K562 (cell line): ENCODE data around the gene LY6G6F. TPM values are rescaled to one million over a fixed set of nuclear protein-coding genes. Genes with fewer than 3 reads are reported as not detected.

Experiments used
- BCOR ChIP-seq: fragments of 450-650 bp; IDR thresholded peaks from 2 replicates; pipeline ENCODE4 v1.6.1; 2016
- CAMTA2 ChIP-seq: fragments of 250-450 bp; sonication (Bioruptor Pico); conservative IDR thresholded peaks from 2 replicates; pipeline ENCODE4 v1.5.1; 2022
- CHCHD3 ChIP-seq: fragments of 250-450 bp; sonication (Bioruptor Pico); IDR thresholded peaks from 2 replicates; pipeline ENCODE4 v2.1.2; 2022; ENCODE audit warnings: mild to moderate bottlenecking
- ETS2 ChIP-seq: IDR thresholded peaks from 2 replicates; pipeline ENCODE4 v1.6.1; 2016; ENCODE audit warnings: borderline replicate concordance, missing genetic modification characterization, mild to moderate bottlenecking, moderate library complexity, missing compliant biosample characterization; ENCODE audit not compliant: poor library complexity, severe bottlenecking
- FOXK2 ChIP-seq, 2 experiments: fragments of 450-650 bp; IDR thresholded peaks in 1 of 2; conservative IDR thresholded peaks in 1 of 2; 2 replicates each; pipeline ENCODE4 v1.6.1; 2016; ENCODE audit warnings: low read depth in 2 of 2, mild to moderate bottlenecking in 1 of 2
- HEY1 ChIP-seq: fragments of 250-450 bp; sonication (Bioruptor Pico); IDR thresholded peaks from 2 replicates; pipeline ENCODE4 v1.5.0; 2020; ENCODE audit warnings: mild to moderate bottlenecking, moderate library complexity, borderline replicate concordance
- HLTF ChIP-seq: fragments of 450-650 bp; IDR thresholded peaks from 2 replicates; pipeline ENCODE4 v1.6.1; 2016
- HMG20A ChIP-seq: fragments of 450-650 bp; formaldehyde crosslinking; conservative IDR thresholded peaks from 2 replicates; pipeline ENCODE4 v1.4.0; 2020; ENCODE audit warnings: mild to moderate bottlenecking, mixed read lengths
- HNRNPLL ChIP-seq: fragments of 200-400 bp; formaldehyde crosslinking; IDR thresholded peaks from 2 replicates; pipeline ENCODE4 v1.6.1; 2017; ENCODE audit warnings: low read length, low read depth, mild to moderate bottlenecking; ENCODE audit not compliant: poor library complexity, severe bottlenecking
- IFI16 ChIP-seq: fragments of 250-450 bp; sonication (Bioruptor Pico); IDR thresholded peaks from 2 replicates; pipeline ENCODE4 v2.1.2; 2022; ENCODE audit warnings: mild to moderate bottlenecking, inconsistent platforms
- MYBL2 ChIP-seq, 2 experiments: fragments of 450-650 bp in 1 of 2; sonication (generic) in 1 of 2; formaldehyde crosslinking in 1 of 2; IDR thresholded peaks; 2 replicates each; pipeline versions ENCODE4 v1.6.1 to v1.8.1; 2017 to 2022; ENCODE audit warnings: borderline replicate concordance in 1 of 2, inconsistent platforms in 1 of 2, low read depth in 1 of 2, mild to moderate bottlenecking in 1 of 2, missing genetic modification reagents in 1 of 2, moderate library complexity in 1 of 2
- POLR2G ChIP-seq: fragments of 200-400 bp; formaldehyde crosslinking; IDR thresholded peaks from 2 replicates; pipeline ENCODE4 v1.6.1; 2017; ENCODE audit warnings: low read depth, mild to moderate bottlenecking, antibody characterized with exemption, low read length, moderate library complexity
- PPARD ChIP-seq: fragments of 250-450 bp; sonication (Bioruptor Pico); IDR thresholded peaks from 2 replicates; pipeline ENCODE4 v1.8.0; 2022; ENCODE audit warnings: inconsistent platforms, mild to moderate bottlenecking, moderate library complexity
- RBBP5 ChIP-seq: fragments of 200-600 bp; sonication (generic); IDR thresholded peaks from 2 replicates; pipeline ENCODE4 v1.6.1; 2012; ENCODE audit warnings: borderline replicate concordance, mild to moderate bottlenecking, low read length, control low read depth, inconsistent platforms; ENCODE audit not compliant: insufficient read depth, poor library complexity, severe bottlenecking
- RBM14 ChIP-seq: fragments of 200-400 bp; formaldehyde crosslinking; IDR thresholded peaks from 2 replicates; pipeline ENCODE4 v1.6.1; 2018; ENCODE audit warnings: low read depth, mild to moderate bottlenecking, low read length, moderate library complexity, borderline replicate concordance; ENCODE audit not compliant: insufficient read depth
- SAFB2 ChIP-seq: fragments of 200-400 bp; formaldehyde crosslinking; IDR thresholded peaks from 2 replicates; pipeline ENCODE4 v1.6.1; 2018; ENCODE audit warnings: borderline replicate concordance, low read length, low read depth, moderate library complexity; ENCODE audit not compliant: severe bottlenecking
- SIX5 ChIP-seq, 2 experiments: IDR thresholded peaks; 2 replicates each; pipeline ENCODE4 v1.6.1; 2011; ENCODE audit warnings: low read length in 2 of 2, borderline replicate concordance in 1 of 2, low read depth in 1 of 2, mild to moderate bottlenecking in 1 of 2, moderate library complexity in 1 of 2; ENCODE audit not compliant: insufficient read depth in 1 of 2
- SMAD1 ChIP-seq: fragments of 150-350 bp; IDR thresholded peaks from 2 replicates; pipeline ENCODE4 v1.6.1; 2014; ENCODE audit warnings: low read length, low read depth; ENCODE audit not compliant: partially characterized antibody
- SP1 ChIP-seq: sonication (generic); formaldehyde crosslinking; IDR thresholded peaks from 2 replicates; pipeline ENCODE4 v1.8.1; 2022; ENCODE audit warnings: mild to moderate bottlenecking, missing genetic modification reagents
- SP2 ChIP-seq: IDR thresholded peaks from 2 replicates; pipeline ENCODE4 v1.6.1; 2011; ENCODE audit warnings: mild to moderate bottlenecking, low read depth, low read length, moderate library complexity; ENCODE audit not compliant: poor library complexity, severe bottlenecking; ENCODE audit errors: extremely low read depth
- TOE1 ChIP-seq, 2 experiments: fragments of 450-650 bp in 1 of 2; sonication (generic) in 1 of 2; formaldehyde crosslinking in 1 of 2; IDR thresholded peaks; 2 replicates each; pipeline versions ENCODE4 v1.7.1 to v1.8.0; 2016 to 2022; ENCODE audit warnings: borderline replicate concordance in 2 of 2, mild to moderate bottlenecking in 2 of 2, antibody characterized with exemption in 1 of 2, inconsistent platforms in 1 of 2, low read depth in 1 of 2, missing genetic modification reagents in 1 of 2, moderate library complexity in 1 of 2
- XRCC5 ChIP-seq: fragments of 200-400 bp; formaldehyde crosslinking; IDR thresholded peaks from 2 replicates; pipeline ENCODE4 v1.6.1; 2017; ENCODE audit warnings: low read depth, mild to moderate bottlenecking, low read length
- ZNF445 ChIP-seq: fragments of 250-450 bp; sonication (Bioruptor Pico); IDR thresholded peaks from 2 replicates; pipeline ENCODE4 v1.4.0; 2020; ENCODE audit warnings: low read depth, mild to moderate bottlenecking, moderate library complexity
- polyA plus RNA-seq, 8 experiments: library from polyadenylated mRNA; depleted of rRNA in 4 of 8; stranded (reverse) in 5 of 8; unstranded in 3 of 8; fragments of >200 nt; fragmentation: Nextera tagmentation in 2 of 8; fragmentation: Illumina TruSeq in 1 of 8; extraction: Ambion mirVana in 2 of 8; extraction: Trizol in 1 of 8; gene quantifications; 2 replicates each; pipeline versions ENCODE4 v1.2.1 to v1.2.3, GENCODE V29; 2011 to 2014; ENCODE audit warnings: inconsistent platforms in 1 of 8, missing spikeins in 1 of 8
- total RNA-seq, 7 experiments: library from RNA; depleted of rRNA in 6 of 7; stranded (reverse); fragments of >200 nt in 6 of 7; fragmentation: Illumina TruSeq in 2 of 7; extraction: Trizol in 2 of 7; gene quantifications; 2 replicates each; pipeline versions ENCODE4 v1.2.1 to v1.2.3, GENCODE V29; 2011 to 2021; ENCODE audit warnings: low replicate concordance in 1 of 7
- TF ChIP-seq, protein P1 (sequence below): fragments of 450-650 bp; formaldehyde crosslinking; IDR thresholded peaks from 2 replicates; pipeline ENCODE4 v1.4.0; 2022; ENCODE audit warnings: missing genetic modification characterization

The LY6G6F gene
- total and polyA plus RNA-seq, 9 of the 15 experiments (the other 6 are each of a cell fraction or from before 2014, with no cell fraction given), result 0.14 to 0.50 (median 0.28) TPM; not detected in 2

GRCh38 chr6:31665501-31666336, 40.9 kb upstream of the LY6G6F start, which contains the start of gene CSNK2B (continued):
- TF ChIP-seq XRCC5 (peak; percentile 24), HLTF (peak; percentile 82; the same call in 1 of the 2 replicates), BCOR (peak; percentile 38; the same call in 1 of the 2 replicates), TOE1 (IDR thresholded peaks at IDR 0.05; ENCODE audit: borderline replicate concordance) (no peak), TOE1 (CRISPR knock-in tag; IDR thresholded peaks at IDR 0.05; ENCODE audit: borderline replicate concordance, low read depth) (no peak; the same call in 1 of the 2 replicates), RBBP5 (peak; percentile 98), PPARD (CRISPR knock-in tag) (peak; percentile 31; the same call in 1 of the 2 replicates), HEY1 (CRISPR knock-in tag) (peak; percentile 88; the same call in 1 of the 2 replicates), CAMTA2 (CRISPR knock-in tag) (peak; percentile 95), FOXK2 (conservative IDR thresholded peaks at IDR 0.05 in 1 of 2, IDR thresholded peaks at IDR 0.05 in 1 of 2; ENCODE audit: low read depth in 2 of 2) (peak; percentile 85 to 91), CHCHD3 (CRISPR knock-in tag) (peak; percentile 94), SMAD1 (peak; percentile 88), SP2 (no peak), SIX5 (IDR thresholded peaks at IDR 0.05; ENCODE audit: borderline replicate concordance in 1 of 2, insufficient read depth in 1 of 2, low read depth in 1 of 2, low read length in 2 of 2) (peak; percentile 95 to 97), ZNF445 (CRISPR knock-in tag) (peak; percentile 57; the same call in 1 of the 2 replicates), SAFB2 (no peak), HNRNPLL (peak; percentile 41), MYBL2 (IDR thresholded peaks at IDR 0.05; ENCODE audit: low read depth) (no peak), MYBL2 (CRISPR knock-in tag; IDR thresholded peaks at IDR 0.05; ENCODE audit: borderline replicate concordance) (no peak), SP1 (peak; percentile 89), ETS2 (tag) (peak; percentile 10), RBM14 (peak; percentile 45; the same call in 1 of the 2 replicates), HMG20A (peak; percentile 74; the same call in 1 of the 2 replicates), IFI16 (CRISPR knock-in tag) (peak; percentile 63; the same call in 1 of the 2 replicates), POLR2G (peak; percentile 97)
- TF ChIP-seq, protein P1, sequence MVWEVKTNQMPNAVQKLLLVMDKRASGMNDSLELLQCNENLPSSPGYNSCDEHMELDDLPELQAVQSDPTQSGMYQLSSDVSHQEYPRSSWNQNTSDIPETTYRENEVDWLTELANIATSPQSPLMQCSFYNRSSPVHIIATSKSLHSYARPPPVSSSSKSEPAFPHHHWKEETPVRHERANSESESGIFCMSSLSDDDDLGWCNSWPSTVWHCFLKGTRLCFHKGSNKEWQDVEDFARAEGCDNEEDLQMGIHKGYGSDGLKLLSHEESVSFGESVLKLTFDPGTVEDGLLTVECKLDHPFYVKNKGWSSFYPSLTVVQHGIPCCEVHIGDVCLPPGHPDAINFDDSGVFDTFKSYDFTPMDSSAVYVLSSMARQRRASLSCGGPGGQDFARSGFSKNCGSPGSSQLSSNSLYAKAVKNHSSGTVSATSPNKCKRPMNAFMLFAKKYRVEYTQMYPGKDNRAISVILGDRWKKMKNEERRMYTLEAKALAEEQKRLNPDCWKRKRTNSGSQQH (CRISPR knock-in tag), result peak; percentile 62
